COLO668 (cell line): ENCODE data around the gene COPS7A.
A peak's percentile ranks its signal among the peaks of the same experiment; 100 is the strongest.
"Not testable (repeated sequence)": the region's sequence is repeated elsewhere in the genome, so short reads cannot be mapped to it uniquely, and the experiment has no call there.

Experiments used
- DNase-seq: peaks from one replicate; lab custom pipeline; 2025; ENCODE audit not compliant: unreplicated experiment; lab: John Stamatoyannopoulos, UW

Gene COPS7A

DNA sequence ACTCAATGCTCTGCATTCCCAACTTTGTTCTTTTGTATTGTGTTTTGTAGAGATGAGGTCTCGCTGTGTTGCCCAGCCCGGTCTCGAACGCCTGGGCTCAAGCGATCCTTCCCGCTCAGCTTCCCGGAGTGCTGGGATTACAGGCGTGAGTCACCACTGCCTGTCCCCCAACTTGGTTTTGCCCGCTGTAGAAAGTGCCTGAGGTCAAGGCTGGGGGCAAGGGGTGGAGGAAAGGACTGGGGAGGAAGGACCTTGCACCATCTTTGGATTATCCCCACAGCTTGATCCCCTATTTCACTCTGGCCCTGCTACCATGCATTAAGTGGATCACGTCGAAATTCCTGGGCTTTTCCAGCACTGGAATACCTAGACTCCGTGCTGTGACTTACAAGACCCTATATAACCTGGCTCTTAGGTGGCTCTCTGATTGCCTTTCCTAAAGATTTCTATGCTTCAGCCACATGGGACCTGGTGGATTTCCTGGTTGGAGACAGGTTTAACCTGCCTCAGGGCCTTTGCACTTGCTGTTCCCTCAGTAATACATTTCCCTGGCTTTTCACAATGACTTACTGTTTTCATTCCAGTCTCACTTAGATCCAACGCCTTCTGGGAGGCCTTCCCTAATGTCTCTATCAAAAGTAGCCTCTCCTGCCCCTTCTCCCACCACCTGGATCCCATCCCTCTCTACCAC is 22.6 kb upstream of the COPS7A start:
- DNase-seq = no peak

DNA sequence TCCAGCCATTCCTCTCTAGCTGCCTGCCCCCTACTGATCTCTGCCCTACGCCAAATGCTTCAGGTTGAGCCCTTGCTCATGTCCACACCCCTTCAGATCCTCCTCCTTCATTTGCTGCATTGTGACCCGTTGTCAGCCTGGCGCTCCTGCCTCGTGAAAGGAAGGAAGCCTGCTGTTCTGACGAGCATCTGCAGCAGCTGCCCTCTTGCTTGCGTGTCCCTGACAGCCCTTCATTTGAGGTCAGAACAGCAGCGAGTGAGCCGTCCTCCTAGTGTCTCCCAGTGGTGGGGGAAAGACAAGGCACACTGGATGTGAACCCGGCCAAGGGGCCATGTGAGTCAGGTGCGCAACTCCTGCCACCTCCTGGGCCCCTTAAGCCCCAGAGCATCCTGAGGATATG is 20.2 kb upstream of the COPS7A start:
- DNase-seq = no peak

DNA sequence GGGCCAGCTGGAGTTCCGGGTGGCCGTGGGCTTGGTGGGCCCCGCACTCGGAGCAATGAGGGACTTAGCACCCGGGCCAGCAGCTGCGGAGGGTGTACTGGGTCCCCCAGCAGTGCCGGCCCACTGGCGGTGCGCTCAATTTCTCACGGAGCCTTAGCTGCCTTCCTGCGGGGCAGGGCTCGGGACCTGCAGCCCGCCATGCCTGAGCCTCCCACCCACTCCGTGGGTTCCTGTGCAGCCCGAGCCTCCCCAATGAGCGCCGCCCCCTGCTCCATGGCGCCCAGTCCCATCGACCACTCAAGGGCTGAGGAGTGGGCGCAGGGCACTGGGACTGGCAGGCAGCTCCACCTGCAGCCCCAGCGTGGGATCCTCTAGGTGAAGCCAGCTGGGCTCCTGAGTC is 15.5 kb upstream of the COPS7A start:
- not testable (repeated sequence) for DNase-seq

DNA sequence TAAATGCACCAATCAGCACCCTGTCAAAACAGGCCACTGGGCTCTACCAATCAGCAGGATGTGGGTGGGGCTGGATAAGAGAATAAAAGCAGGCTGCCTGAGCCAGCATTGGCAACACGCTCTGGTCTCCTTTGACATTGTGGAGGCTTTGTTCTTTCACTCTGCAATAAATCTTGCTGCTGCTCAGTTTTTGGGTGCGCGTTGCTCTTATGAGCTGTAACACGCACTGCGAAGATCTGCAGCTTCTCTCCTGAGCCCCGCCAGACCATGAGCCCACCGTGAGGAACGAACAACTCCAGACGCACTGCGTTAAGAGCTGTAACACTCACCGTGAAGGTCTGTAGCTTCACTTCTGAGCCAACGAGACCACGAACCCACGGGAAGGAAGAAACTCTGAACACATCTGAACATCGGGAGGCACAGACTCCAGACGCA is 14.9 kb upstream of the COPS7A start:
- no peak for DNase-seq

DNA sequence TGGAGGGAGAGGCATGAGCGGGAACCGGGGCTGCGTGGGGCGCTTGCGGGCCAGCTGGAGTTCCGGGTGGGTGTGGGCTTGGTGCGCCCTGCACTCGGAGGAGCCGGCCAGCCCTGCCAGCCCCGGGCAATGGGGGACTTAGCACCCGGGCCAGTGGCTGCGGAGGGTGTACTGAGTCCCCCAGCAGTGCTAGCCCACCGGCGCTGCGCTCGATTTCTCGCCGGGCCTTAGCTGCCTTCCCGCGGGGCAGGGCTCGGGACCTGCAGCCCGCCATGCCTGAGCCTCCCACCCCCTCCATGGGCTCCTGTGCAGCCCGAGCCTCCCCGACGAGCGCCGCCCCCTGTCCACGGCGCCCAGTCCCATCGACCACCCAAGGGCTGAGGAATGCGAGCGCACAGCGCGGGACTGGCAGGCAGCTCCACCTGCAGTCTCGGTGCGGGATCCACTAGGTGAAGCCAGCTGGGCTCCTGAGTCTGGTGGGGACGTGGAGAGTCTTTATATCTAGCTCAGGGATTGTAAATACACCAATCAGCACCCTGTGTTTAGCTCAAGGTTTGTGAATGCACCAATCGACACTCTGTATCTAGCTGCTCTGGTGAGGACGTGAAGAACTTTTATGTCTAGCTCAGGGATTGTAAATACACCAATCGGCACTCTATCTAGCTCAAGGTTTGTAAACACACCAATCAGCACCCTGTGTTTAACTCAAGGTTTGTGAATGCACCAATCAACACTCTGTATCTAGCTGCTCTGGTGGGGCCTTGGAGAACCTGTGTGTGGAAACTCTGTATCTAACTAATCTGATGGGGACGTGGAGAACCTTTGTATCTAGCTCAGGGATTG is 7.6 kb upstream of the COPS7A start:
- not testable (repeated sequence) for DNase-seq

DNA sequence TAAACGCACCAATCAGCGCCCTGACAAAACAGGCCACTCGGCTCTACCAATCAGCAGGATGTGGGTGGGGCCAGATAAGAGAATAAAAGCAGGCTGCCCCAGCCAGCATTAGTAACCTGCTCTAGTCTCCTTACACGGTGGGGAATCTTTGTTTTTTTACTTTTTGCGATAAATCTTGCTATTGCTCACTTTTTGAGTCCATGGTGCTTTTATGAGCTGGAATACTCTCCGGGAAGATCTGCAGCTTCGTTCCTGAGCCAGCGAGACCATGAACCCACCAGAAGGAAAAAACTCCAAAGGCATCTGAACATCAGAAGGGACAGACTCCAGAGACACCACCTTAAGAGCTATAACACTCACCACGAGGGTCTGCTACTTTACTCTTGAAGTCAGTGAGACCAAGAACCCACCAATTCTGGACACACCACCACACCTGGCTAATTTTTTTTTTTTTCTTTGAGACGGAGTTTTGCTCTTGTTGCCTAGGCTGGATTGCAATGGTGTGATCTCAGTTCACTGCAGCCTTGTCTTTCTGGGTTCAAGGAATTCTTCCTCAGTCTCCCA is 6.9 kb upstream of the COPS7A start:
- no peak for DNase-seq

DNA sequence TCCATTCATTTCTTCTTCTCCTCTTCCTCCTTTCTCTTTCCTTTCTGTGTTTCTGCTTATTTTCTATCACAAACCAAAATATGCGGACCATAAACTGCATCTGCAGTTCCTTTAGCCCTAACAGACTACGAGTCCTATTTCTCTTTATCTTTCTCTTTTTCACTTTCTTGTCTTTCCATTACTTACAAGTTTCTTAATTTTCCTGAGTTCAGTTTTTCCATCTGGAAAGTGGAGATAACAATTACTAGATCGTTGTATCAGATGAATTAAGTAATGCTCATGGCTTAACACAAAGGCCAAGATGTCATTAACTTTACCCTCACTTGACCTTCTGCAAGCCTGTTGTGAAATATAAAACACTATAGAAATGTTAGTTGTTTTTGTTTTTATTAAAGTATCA is 983 bp upstream of the COPS7A start:
- DNase-seq = no peak

DNA sequence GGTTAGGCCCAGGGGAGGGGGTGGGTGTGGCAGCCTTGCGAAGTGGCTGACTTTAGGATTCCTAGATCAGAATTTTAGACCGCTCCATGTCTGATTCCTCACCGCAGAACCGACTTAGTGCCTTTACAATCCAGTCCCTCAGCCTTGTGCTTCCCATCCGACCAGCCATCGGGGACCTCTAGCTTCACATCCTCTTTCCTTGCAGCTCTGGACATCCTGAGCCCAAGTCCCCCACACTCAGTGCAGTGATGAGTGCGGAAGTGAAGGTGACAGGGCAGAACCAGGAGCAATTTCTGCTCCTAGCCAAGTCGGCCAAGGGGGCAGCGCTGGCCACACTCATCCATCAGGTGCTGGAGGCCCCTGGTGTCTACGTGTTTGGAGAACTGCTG is 557 bp downstream of the COPS7A start:
- DNase-seq = peak; percentile 18

DNA sequence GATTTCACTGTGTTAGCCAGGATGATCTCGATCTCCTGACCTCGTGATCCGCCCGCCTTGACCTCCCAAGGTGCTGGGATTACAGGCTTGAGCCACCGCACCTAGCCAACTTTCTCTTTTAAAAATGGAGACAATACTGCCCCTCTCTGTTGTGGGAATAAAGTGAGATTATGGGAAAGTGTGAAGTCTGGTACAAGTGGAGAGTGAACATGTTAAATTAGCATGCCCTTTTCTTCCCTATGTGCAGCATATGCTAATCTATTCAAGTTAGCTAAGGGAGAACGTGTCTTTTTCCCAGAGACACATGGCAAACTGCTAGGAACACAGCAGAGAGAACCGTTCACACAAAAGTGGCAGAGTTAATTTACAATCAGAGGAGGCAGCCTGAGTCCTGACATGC is 1.5 kb downstream of the COPS7A start:
- DNase-seq = no peak

DNA sequence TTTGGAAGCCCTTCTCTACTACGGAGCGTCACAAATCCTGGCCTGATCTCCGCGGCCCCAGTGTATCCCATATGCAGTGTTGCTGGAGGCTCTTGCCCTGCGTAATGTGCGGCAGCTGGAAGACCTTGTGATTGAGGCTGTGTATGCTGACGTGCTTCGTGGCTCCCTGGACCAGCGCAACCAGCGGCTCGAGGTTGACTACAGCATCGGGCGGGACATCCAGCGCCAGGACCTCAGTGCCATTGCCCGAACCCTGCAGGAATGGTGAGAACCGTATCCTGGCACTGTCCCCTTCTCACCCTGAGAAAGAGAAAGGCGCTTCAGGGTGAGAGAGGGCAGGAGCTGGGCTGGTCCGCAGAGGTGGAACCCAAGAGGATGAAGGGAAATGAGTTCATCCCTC is 5.3 kb downstream of the COPS7A start:
- DNase-seq = no peak

DNA sequence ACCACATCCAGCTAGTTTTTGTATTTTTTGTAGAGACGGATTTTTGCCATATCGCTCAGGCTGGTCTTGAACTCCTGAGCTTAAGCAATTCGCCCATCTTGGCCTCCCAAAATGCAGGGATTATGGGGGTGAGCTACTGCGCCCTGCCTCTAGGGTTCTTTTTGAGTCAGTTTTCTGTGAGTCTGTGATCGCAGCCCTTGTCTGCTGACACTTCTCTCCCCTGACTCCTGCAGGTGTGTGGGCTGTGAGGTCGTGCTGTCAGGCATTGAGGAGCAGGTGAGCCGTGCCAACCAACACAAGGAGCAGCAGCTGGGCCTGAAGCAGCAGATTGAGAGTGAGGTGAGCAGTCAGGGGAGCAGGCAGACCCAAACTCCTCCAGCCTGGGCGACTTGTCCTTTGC is 6.3 kb downstream of the COPS7A start:
- no peak for DNase-seq

DNA sequence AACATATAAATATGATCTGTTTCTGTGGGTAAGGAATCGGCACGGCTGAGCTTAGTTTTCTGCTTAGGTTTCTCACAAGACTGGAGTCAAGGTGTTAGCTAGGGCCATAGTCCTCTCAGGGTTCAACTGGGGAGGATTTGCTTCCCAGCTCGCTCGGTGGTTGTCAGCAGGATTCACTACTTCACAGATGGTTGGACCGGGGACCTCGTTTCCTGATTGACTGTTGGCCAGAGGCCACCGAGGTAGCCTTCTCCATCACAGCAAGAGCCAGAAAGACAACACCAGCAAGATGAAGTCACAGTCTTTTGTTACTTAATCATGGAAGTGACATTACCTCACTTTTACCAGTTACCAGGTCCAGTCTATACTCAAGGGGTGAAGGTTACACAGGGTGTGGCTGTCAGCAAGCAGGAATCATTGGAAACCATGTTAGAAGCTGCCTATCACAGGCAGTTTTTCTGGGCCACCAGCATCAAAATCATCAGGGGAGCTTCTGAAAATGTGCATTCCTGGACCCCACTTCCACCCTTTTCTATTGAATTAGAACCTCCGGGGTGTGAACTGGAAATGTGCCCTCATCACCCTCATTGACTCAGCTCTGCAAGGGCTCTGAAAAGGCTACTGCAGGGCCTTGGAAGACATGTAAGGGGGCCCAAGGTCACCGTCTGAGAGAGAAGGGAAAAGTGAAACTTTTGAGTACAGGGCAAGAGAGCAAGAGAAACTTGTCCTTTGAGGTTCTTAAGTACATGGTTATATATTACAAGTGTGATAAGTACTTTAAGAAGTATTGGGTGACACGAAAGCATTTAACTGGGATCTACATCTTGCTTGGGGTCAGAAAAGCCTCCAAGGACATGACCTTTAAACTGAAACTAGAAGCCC is 10.9 kb downstream of the COPS7A start:
- no peak for DNase-seq

DNA sequence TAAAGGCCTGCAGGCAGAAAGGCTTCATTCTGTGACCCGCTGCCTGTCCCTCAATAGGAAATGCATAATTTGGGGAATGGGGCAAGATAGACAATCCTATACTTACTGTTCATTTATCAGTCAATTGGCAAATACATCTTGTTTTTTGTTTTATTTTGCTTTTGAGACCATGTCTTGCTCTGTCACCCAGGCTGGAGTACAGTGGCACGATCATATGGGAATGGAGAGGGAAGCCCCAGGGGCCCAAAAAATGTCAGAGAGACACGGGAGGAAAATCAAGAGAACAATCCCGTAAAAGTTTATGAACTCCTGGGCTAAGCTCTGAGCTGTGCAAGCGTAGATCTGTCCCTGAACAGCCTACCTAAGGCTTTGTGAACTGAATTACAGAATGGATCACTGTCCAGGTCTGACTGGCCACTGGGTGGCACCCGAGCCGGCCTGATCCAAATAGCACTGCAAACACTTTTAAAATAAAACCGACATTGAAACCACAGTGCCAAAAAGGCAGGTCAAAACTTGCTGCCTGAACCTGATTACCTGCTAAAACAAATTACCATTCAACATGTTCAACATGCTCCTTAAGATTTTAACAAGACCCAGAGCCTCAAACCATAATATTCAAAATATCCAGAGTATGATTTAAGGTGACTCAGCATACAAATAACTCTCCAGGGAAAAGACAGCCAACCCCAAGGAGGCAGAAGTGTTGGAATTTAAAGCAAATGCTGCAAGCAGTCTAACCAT is 11.8 kb downstream of the COPS7A start:
- DNase-seq = peak; percentile 34

DNA sequence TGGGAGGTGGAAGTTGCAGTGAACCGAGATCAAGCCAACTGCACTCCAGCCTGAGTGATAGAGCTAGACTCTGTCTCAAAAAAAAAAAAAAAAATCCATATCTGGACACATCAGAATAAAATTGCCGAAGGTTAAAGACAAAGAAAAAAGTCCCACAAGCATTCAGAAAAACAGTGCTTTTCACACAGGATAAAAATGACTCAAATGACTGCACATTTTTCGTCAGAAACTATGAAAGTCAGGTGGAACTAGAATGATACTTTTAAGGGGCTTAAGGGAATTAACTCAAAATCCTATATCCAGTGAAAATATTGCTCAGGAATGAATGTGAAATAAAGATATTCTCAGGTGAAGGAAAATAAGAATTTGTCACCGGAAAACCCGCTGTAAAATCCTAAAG is 12.9 kb downstream of the COPS7A start:
- no peak for DNase-seq

DNA sequence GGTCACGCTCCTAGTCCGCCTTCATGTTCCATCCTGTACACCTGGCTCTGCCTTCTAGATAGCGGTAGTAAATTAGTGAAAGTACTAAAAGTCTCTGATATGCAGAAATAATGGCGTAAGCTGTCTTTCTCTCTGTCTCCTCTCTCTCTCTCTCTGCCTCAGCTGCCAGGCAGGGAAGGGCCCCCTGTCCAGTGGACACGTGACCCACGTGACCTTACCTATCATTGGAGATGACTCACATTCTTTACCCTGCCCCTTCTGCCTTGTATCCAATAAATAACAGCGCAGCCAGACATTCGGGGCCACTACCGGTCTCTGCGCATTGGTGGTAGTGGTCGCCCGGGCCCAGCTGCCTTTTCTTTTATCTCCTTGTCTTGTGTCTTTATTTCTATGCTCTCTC is 18.2 kb downstream of the COPS7A start:
- DNase-seq = not testable (repeated sequence)

DNA sequence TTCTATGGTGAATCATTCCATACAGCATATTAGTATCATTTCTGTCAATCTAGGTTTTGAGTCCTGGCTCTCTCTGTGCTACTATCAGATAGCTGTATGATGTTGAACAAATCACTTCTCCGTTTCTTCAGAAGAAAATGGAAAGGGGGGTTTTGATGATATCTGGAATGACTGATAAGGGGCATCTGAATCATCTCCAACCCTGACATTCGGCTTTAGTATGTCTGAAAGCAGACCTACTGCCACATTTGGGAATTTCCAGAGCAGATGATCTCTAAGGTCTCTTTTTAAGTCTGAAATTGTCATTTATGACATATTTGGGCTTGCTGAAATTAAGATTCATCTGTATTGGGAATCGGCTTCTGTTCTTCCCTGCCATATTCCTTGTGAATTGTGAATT is 19.0 kb downstream of the COPS7A start:
- DNase-seq = no peak

DNA sequence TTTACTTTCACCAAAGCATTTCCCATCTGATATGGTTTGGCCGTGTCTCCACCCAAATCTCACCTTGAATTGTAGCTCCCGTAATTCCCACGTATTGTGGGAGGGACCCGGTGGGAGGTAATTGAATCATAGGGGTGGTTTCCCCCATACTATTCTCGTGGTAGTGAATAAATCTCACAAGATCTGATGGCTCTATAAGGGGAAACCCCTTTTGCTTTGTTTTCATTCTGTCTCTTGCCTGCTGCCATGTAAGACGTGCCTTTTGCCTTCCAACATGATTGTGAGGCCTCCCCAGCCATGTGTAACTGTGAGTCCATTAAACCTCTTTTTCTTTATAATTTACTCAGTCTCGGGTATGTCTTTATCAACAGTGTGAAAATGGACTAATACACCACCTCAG is 19.5 kb downstream of the COPS7A start:
- DNase-seq = not testable (repeated sequence)

DNA sequence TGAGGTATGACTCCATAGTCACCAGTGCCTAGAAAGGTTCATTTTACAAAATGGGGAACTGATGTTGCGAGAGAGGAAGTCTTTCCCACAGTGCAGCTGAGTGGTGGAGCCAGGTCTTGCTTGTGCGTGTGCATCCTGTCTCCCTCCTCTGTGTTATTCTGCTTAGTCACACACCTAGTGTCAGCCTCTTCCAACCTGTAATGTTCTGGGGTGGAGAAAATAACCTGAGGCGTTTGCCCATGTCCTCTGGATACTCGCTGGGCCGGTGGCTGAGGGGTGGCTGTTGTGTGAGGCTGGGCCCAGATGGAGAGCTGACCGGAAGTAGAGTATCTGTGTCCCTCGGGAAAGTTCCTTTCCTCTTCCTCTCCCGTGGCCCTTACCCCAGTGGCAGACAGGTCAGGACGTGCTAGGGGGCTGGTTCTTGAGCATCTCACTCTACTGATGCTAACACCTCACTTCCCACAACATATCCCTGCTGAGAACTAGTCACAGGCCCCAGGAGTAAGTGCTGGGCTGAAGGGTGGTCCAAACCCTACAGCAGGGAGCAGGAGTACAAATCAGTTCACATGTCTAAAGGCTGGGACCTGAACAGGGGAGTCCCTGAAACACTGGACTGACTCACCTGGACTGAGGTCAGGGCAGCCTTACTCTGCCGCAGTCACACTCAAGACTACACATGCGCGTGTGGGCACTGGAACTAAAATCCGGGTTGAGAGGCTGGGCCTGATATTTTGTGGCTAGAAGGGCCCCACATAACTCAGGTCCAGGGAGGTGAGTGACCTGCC is 22.1 kb downstream of the COPS7A start:
- no peak for DNase-seq

DNA sequence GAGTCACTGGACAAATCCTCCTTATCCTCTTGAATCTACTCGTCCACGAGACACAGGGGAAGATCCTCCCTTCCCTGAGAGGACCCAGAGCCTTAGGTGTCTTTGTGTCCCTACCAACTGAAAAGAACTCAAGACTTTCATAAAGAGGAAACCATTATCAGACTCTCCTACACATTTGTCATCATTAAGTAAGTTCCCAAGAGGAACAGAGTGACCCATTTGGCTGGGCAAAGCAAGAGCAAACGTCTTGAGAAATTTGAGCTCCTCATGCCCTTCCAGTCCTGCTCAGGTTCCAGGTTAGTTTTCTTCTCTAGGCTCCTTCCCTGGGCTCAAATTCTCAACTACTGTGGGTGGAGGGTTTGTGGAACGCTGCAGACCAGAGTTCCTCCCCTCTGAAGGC is 23.4 kb downstream of the COPS7A start:
- DNase-seq = no peak

DNA sequence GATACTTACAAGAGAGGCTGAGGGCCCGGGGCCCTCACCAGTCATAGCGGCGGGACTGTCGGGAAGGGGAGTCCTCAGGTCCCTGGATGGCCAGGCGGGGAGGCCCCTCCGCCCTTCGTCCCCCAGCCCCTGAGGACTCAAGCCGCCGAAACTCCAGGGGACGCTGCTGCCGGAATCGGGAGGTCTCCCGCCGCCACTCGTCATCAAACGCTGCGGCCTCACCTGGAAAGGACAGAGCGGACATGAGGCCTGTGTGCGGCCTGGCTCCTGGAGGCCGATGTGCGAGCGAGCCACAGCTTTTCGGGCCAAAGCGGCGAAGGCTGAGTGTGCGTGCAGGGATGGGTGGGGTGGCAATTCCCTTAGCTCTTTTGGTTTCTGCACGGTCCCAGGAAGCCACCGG is 24.9 kb downstream of the COPS7A start:
- DNase-seq = no peak
